Ishikawa (cell line): ENCODE measurements around the gene MBTD1.

Experiments
- EGR1 ChIP-seq: IDR thresholded peaks from 2 replicates; pipeline ENCODE4 v1.6.1; 2012
- NFIC ChIP-seq: IDR thresholded peaks from 2 replicates; pipeline ENCODE4 v1.6.1; 2012
- YY1 ChIP-seq: IDR thresholded peaks from 2 replicates; pipeline ENCODE4 v1.6.1; 2012; ENCODE audit warnings: low read depth
- TF ChIP-seq, protein P1 (sequence below): IDR thresholded peaks from 2 replicates; pipeline ENCODE4 v1.6.1; 2012

DNA sequence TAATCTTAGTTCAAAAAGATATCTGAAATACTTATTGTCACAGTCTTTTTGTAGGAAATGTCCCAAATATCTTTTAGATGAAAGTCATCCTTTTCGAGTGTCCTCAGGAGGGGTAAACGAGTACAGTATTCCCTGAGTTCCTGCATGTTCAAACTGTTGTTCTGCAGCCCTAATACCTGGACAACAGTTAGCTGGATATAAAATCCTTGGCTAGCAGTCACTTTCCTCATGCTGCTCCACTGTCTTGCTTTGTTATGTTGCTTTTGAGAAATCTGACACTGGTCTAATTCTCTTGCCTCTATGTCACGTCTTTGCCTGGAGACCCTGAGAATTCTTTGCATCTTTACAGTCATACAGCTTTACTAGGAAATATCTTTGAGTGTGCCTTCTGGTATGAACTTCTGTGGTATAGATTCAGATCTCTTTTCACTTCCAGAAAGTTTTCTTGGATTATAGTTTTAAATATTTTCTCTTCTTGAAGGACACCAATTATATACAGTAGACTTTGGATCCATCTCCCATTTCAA lies 9.5 kb downstream of the MBTD1 start:
- TF ChIP-seq NFIC (no peak), EGR1 (no peak), YY1 (no peak)
- TF ChIP-seq, protein P1, sequence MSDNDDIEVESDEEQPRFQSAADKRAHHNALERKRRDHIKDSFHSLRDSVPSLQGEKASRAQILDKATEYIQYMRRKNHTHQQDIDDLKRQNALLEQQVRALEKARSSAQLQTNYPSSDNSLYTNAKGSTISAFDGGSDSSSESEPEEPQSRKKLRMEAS: no peak
